GM12873 (cell line): ENCODE results near the gene SYK.
A peak's percentile ranks its signal among the peaks of the same experiment; 100 is the strongest.

Experiments used
- TF ChIP-seq, protein P1 (sequence below): IDR thresholded peaks from 2 replicates; pipeline ENCODE4 v1.5.1; 2012; ENCODE audit warnings: low read depth, mild to moderate bottlenecking, moderate library complexity, low read length, control low read depth; ENCODE audit not compliant: insufficient read depth; ENCODE audit errors: missing control alignments

Gene SYK

DNA sequence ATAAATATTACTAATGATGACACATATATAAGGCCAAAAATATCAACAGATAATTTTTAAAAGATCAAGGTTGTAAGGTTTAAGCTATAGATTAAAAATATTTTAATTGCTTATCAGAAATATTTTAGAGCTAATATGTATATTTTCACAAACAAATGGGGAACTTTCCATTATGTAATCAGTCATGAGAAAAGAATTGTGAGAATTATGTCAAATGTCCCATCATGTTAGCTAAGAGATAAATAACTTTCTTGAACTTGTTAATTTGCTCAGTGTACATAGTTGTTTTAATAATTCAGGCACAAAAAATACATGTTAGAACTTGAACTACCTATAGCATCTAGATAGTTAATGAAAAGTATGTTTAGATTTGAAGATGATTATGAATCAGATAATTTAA, 67.7 kb downstream of the SYK start:
- TF ChIP-seq, protein P1, sequence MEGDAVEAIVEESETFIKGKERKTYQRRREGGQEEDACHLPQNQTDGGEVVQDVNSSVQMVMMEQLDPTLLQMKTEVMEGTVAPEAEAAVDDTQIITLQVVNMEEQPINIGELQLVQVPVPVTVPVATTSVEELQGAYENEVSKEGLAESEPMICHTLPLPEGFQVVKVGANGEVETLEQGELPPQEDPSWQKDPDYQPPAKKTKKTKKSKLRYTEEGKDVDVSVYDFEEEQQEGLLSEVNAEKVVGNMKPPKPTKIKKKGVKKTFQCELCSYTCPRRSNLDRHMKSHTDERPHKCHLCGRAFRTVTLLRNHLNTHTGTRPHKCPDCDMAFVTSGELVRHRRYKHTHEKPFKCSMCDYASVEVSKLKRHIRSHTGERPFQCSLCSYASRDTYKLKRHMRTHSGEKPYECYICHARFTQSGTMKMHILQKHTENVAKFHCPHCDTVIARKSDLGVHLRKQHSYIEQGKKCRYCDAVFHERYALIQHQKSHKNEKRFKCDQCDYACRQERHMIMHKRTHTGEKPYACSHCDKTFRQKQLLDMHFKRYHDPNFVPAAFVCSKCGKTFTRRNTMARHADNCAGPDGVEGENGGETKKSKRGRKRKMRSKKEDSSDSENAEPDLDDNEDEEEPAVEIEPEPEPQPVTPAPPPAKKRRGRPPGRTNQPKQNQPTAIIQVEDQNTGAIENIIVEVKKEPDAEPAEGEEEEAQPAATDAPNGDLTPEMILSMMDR, result no peak

DNA sequence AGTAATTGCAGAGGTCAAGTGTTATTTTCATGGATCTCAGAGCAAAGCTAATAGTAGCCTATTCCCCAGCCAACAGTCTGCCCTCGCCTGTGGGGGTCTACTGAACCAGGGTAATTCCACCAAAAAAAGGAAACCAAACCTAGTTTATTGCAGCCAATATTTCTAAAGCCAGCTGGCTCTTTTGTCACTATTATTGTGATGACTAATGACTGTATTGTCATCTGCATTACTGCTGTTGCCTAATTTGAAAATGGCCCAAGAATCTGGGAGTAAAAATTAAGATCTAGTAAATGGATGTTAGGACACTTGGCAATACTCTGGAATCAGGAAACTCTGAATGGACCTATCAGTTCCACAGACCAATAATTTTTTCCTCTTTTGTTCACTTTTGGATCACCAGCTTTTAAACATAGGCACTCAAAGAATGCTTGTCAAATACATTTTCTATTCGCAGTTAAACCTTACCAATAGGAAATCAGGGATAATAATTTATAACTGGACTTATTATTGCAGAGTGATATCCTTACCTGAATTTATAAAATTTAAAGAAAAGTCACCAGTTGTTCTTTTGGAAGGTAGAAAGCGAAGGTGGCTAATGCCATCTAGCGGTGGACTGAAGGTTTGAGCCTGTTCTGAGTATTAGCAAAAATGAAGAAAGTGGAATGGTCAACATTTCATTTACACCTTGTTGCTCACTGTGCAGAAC, 69.2 kb downstream of the SYK start:
- TF ChIP-seq, protein P1, result peak; percentile 82

DNA sequence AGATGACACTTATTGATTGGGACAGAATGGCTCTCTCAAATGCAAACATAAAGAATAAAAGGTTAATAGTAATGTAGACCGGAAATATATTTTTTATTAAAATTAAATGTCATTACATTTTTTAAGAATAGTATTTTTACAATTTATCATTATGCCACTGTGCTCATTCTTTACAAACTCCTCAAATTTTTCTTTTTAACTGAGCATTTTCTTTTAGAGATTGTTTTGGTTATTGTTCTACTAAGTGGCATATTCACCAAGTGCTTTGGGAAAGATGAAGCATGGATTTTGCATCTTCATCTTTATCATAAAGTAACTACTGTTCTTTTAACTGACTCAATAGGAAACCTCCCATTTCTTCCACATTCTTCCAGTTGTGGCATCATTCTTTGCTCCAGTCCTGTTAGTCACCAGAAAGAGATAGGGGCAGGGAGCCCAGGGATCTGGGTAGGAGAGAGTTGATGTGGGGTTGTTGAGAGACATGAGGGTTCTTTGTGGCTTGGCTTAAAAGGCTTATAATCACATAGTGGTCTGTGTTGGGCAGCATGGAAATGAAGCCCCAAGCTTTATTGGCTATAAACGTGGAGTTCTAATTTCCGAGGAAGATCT, 69.8 kb downstream of the SYK start:
- TF ChIP-seq, protein P1, result no peak

DNA sequence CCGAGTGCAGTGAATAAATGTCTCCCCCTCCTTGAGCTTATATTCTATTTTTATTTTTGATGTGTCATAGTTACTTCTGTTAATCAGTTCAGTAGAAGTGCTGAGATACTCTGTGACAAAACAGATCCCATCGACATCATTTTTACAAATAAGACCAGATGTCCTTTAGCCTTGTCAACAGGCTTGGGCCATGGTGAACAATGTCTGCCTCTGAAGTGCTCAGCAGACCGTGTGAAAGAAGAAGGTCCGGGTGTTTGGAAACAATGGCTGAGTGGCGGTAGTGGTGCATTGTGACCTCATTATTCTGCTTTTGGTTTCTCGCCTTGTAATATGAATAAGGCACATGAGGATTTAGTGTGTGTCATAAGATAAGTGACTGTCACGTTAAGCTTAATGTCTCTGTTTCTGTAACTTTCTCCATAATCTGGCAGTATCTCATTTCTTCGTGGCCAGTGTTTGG, 71.2 kb downstream of the SYK start:
- TF ChIP-seq, protein P1, result no peak

DNA sequence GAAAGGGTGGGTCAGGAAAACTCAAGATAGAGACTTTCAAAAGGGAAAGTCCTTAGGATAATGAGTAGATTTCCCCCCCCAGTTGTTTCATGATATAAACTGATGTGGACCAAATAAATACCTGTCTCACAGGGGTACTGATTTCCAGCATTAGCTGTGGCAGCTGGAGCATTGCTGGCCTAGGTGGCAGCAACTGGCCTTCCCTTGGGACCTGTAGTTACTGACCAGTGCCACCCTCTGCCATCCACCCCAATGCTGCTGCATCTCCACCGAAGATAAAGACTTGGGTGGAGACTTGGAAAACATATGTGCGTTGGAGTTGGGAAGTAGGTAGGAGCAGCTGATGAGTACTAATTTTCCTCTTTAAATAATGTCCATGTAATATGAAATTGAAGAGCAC, 71.8 kb downstream of the SYK start:
- TF ChIP-seq, protein P1, result no peak

DNA sequence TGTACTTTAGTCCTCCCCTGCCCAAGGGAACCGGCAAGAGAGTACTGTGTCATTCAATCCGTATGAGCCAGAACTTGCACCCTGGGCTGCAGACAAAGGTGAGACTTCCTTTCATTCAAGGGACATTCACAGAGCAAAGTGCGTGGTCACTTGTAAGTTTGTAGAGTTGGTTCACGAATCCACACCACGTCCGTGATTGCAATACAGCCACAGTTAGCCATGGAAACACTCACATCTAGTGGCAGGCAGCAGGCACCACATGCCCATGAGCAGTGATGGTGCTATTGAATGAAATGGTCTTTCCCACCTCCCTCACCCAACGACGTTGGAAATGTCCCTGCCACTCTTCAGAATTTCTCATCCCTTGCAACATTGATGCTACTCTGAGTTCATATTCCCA, 72.6 kb downstream of the SYK start:
- TF ChIP-seq, protein P1, result no peak

DNA sequence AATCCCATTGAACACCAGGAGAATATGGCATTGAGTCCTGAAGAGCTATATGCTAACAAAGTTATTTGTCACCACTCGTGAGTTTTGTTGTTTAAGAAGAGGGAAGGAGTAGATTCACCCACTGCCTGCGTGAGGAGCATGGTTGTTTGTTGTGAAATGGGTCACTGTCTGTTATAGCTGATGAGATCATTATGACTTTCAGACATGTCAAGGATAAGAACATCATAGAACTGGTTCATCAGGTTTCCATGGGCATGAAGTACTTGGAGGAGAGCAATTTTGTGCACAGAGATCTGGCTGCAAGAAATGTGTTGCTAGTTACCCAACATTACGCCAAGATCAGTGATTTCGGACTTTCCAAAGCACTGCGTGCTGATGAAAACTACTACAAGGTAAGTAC, 76.9 kb downstream of the SYK start:
- TF ChIP-seq, protein P1, result no peak
